SK-N-MC (cell line): ENCODE data around the gene GPR158.

ENCODE experiments used
- EZH2 ChIP-seq: fragments of 200-600 bp; sonication (generic); IDR thresholded peaks from one replicate; pipeline ENCODE4 v1.6.1; 2017; ENCODE audit warnings: antibody characterized with exemption
- FOXP2 ChIP-seq: optimal IDR thresholded peaks from 2 replicates; pipeline ENCODE3; 2011; ENCODE audit warnings: mild to moderate bottlenecking, moderate library complexity; ENCODE audit not compliant: insufficient read depth; ENCODE audit errors: extremely low read length, control extremely low read depth
- POLR2AphosphoS5 ChIP-seq: IDR thresholded peaks from 2 replicates; pipeline ENCODE4 v1.6.1; 2012; ENCODE audit warnings: mild to moderate bottlenecking, low read depth, low read length, borderline replicate concordance

DNA sequence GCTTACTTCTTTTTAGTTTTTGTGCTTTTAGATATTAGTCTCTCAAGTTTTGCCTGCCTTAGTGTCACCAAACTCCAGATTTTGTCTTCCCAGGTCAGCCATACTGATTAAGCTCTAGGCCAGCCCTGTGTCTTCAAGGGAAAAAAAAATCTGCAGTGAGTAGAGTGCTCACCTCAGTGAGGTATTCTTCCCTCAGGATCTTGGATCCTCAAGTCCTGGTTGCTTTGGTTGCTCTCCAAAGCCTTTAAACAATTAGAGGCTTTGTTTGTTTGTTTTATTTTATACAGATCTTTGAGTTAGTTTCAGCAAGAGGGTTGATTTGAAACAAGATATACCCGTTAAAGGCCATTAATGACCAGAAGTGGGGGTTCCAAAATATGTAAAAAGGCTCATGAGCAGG lies 165.2 kb downstream of the GPR158 start:
- TF ChIP-seq POLR2AphosphoS5 (no peak), EZH2 (no peak), FOXP2 (no peak)
